Uterus (tissue), 2 donors: ENCODE results near the gene ENKD1.

Experiments used
- POLR2A ChIP-seq, 2 donors: fragments of 450-650 bp; IDR thresholded peaks; one replicate each; pipeline ENCODE4 v1.6.1; 2016; ENCODE audit warnings: antibody characterized with exemption in 2 of 2, mild to moderate bottlenecking in 1 of 2, moderate library complexity in 1 of 2
- TF ChIP-seq, protein P1 (sequence below), 4 experiments: fragments of 200-600 bp in 2 of 4; fragments of 450-650 bp in 2 of 4; sonication (generic) in 2 of 4; IDR thresholded peaks; one replicate each; pipeline ENCODE4 v1.5.1; 2016 to 2019; ENCODE audit warnings: antibody characterized with exemption in 4 of 4, mild to moderate bottlenecking in 2 of 4, moderate library complexity in 1 of 4

DNA sequence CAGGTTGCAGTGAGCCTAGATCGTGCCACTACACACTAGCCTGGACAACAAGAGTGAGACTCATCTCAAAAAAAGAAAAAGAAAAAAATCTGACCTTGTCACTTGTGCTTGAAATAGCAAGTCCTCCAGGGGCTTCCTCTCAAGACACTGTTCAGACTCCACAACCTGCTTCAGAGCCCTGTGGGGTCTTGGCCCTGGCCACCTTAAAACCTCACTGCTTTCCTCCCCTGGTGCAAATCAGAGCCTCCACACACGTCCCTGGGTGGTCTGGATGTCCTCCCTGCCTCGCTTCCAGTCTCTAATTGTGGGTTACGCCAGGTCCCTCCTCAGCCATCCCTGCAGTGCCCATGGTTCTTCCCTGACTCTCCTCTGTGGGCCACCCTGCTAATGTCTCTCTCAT, 11.2 kb downstream of the ENKD1 start:
- TF ChIP-seq, protein P1, sequence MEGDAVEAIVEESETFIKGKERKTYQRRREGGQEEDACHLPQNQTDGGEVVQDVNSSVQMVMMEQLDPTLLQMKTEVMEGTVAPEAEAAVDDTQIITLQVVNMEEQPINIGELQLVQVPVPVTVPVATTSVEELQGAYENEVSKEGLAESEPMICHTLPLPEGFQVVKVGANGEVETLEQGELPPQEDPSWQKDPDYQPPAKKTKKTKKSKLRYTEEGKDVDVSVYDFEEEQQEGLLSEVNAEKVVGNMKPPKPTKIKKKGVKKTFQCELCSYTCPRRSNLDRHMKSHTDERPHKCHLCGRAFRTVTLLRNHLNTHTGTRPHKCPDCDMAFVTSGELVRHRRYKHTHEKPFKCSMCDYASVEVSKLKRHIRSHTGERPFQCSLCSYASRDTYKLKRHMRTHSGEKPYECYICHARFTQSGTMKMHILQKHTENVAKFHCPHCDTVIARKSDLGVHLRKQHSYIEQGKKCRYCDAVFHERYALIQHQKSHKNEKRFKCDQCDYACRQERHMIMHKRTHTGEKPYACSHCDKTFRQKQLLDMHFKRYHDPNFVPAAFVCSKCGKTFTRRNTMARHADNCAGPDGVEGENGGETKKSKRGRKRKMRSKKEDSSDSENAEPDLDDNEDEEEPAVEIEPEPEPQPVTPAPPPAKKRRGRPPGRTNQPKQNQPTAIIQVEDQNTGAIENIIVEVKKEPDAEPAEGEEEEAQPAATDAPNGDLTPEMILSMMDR (IDR thresholded peaks at IDR 0.05), result no peak
- no peak for TF ChIP-seq POLR2A (IDR thresholded peaks at IDR 0.05)
